Epithelial cell of prostate (primary cell): ENCODE data around the gene SMIM28.

Experiments used
- DNase-seq: peaks from one replicate; pipeline ENCODE4 v3.0.0-alpha.2; 2011; ENCODE audit warnings: low read depth, low spot score
- H3K27ac ChIP-seq: fragments of 450-650 bp; 2 replicates; pipeline ENCODE4 v1.5.1; 2017; ENCODE audit warnings: mild to moderate bottlenecking

Gene SMIM28

GRCh38 chr6:138426500-138427123, 48.9 kb downstream of the SMIM28 start:
- DNase-seq = no peak
- H3K27ac ChIP-seq = no peak overlapping the region

- DNase-seq = no peak
- H3K27ac ChIP-seq = no peak overlapping the region
Observed at GRCh38 chr6:138427701-138428100, 50.0 kb downstream of the SMIM28 start.

GRCh38 chr6:138428944-138429598, 51.4 kb downstream of the SMIM28 start:
- DNase-seq = no peak
- no peak overlapping the region for H3K27ac ChIP-seq

GRCh38 chr6:138429761-138430160, 52.1 kb downstream of the SMIM28 start:
- no peak overlapping the region for H3K27ac ChIP-seq
- no peak for DNase-seq

GRCh38 chr6:138430361-138431145, 52.8 kb downstream of the SMIM28 start:
- no peak overlapping the region for H3K27ac ChIP-seq
- DNase-seq = no peak

GRCh38 chr6:138431256-138432062, 53.8 kb downstream of the SMIM28 start:
- H3K27ac ChIP-seq = no peak overlapping the region
- DNase-seq = no peak

- no peak overlapping the region for H3K27ac ChIP-seq
Observed at GRCh38 chr6:138432063-138432356, 54.3 kb downstream of the SMIM28 start.

More at GRCh38 chr6:138432063-138432356, 54.3 kb downstream of the SMIM28 start:
- DNase-seq = no peak
